CD8-positive, alpha-beta memory T cell (primary cell): ENCODE results near the gene HSPA6. TPM values are rescaled to one million over a fixed set of nuclear protein-coding genes. Genes with fewer than 3 reads are reported as not detected.
"Not testable (repeated sequence)": the region's sequence is repeated elsewhere in the genome, so short reads cannot be mapped to it uniquely, and the experiment has no call there.

Source experiments
- CTCF ChIA-PET: fragments of 350-600 bp; sonication (Branson Sonifier 250); formaldehyde crosslinking; loops from one replicate; lab custom pipeline; 2021; ENCODE audit warnings: antibody characterized with exemption; lab: Charles Lee
- POLR2A ChIA-PET: fragments of 350-600 bp; sonication (Branson Sonifier 250); formaldehyde crosslinking; loops from one replicate; lab custom pipeline; 2021; ENCODE audit warnings: antibody characterized with exemption; lab: Charles Lee
- DNase-seq, 5 donors: peaks; one replicate each; pipeline versions ENCODE4 v3.0.0 to v3.0.0-alpha.2; 2020 to 2022; ENCODE audit warnings: mixed read lengths in 1 of 5
- H3K27ac ChIP-seq: one replicate; pipeline ENCODE4 v1.7.0; 2013; ENCODE audit warnings: low read depth, mild to moderate bottlenecking, low read length, moderate library complexity
- H3K27me3 ChIP-seq: 2 replicates; pipeline ENCODE4 v1.7.0; 2013; ENCODE audit warnings: low read length, mild to moderate bottlenecking; ENCODE audit not compliant: insufficient read depth, poor library complexity, severe bottlenecking
- H3K36me3 ChIP-seq: 2 replicates; pipeline ENCODE4 v1.7.0; 2013; ENCODE audit warnings: mild to moderate bottlenecking, low read length, moderate library complexity; ENCODE audit not compliant: insufficient read depth
- H3K4me1 ChIP-seq: 2 replicates; pipeline ENCODE4 v1.7.0; 2013; ENCODE audit warnings: mild to moderate bottlenecking, low read length, moderate library complexity; ENCODE audit not compliant: insufficient read depth
- H3K4me3 ChIP-seq: 2 replicates; pipeline ENCODE4 v1.7.0; 2013; ENCODE audit warnings: mild to moderate bottlenecking, low read length
- H3K9me3 ChIP-seq: 2 replicates; pipeline ENCODE4 v1.7.0; 2013; ENCODE audit warnings: mild to moderate bottlenecking, low read length
- H3K27ac Mint-ChIP-seq, 8 donors: one replicate each; pipeline ENCODE4 v1.8.0; 2020 to 2021; ENCODE audit warnings: mixed read lengths in 8 of 8, mild to moderate bottlenecking in 6 of 8, inconsistent platforms in 3 of 8, moderate library complexity in 3 of 8
- H3K27me3 Mint-ChIP-seq, 2 donors: one replicate each; pipeline ENCODE4 v1.8.0; 2020 to 2021; ENCODE audit warnings: mixed read lengths in 2 of 2, mild to moderate bottlenecking in 1 of 2, moderate library complexity in 1 of 2
- H3K36me3 Mint-ChIP-seq, 3 donors: one replicate each; pipeline ENCODE4 v1.8.0; 2020 to 2021; ENCODE audit warnings: mixed read lengths in 3 of 3, inconsistent platforms in 1 of 3, mild to moderate bottlenecking in 1 of 3
- H3K4me1 Mint-ChIP-seq, 3 donors: one replicate each; pipeline ENCODE4 v1.8.0; 2020 to 2021; ENCODE audit warnings: mixed read lengths in 3 of 3, inconsistent platforms in 1 of 3, mild to moderate bottlenecking in 1 of 3
- H3K4me3 Mint-ChIP-seq, 7 donors: one replicate each; pipeline ENCODE4 v1.8.0; 2020 to 2021; ENCODE audit warnings: mixed read lengths in 7 of 7, mild to moderate bottlenecking in 6 of 7, moderate library complexity in 4 of 7, inconsistent platforms in 2 of 7
- H3K9me3 Mint-ChIP-seq, 5 donors: one replicate each; pipeline ENCODE4 v1.8.0; 2020 to 2022; ENCODE audit warnings: mixed read lengths in 5 of 5, mild to moderate bottlenecking in 3 of 5, moderate library complexity in 2 of 5, inconsistent platforms in 1 of 5
- polyA plus RNA-seq: library from polyadenylated mRNA; unstranded; fragments of 300-500 nt; fragmentation: Illumina TruSeq; gene quantifications from one replicate; pipeline ENCODE4 v1.2.3, GENCODE V29; 2021
- total RNA-seq, 2 experiments: library from RNA; stranded (reverse); gene quantifications; one replicate each; pipeline ENCODE4 v1.2.3, GENCODE V29; 2021

Gene HSPA6
- total and polyA plus RNA-seq, 3 experiments from 2014 or later: 0.90 to 1.4 (median 1.3) TPM

DNA sequence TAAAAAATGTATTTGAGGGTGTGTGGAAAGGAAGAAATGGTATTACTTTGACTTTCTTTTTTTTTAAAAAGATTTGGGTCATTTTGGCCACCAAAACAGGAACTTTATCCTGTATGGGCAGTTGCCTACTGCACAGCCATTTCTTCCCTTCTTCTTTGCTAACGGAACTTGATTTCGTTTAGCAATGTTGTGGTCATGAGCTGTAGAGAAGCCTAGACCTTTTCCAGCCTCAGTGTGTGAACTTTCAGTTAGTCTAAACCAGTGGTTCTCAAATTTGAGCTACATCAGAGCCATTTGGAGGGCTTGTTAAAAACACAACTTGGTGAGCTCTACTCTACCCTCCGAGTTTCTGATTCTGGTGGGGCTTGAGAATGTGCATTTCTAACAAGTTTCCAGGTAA lies 38.1 kb downstream of the HSPA6 start:
- DNase-seq, H3K4me3 ChIP-seq, H3K36me3 Mint-ChIP-seq, H3K27ac ChIP-seq, H3K27me3 Mint-ChIP-seq, H3K4me3 Mint-ChIP-seq, POLR2A ChIA-PET, H3K9me3 ChIP-seq, H3K27me3 ChIP-seq, CTCF ChIA-PET, H3K4me1 ChIP-seq, H3K36me3 ChIP-seq, H3K9me3 Mint-ChIP-seq: not testable (repeated sequence)
- peaks cover 13 to 17% (median 15%) of the 10 kb centered on the region in 3 donors for H3K4me1 Mint-ChIP-seq
- H3K27ac Mint-ChIP-seq: peak overlapping the region in 1 of 8 donors; percentile 42

DNA sequence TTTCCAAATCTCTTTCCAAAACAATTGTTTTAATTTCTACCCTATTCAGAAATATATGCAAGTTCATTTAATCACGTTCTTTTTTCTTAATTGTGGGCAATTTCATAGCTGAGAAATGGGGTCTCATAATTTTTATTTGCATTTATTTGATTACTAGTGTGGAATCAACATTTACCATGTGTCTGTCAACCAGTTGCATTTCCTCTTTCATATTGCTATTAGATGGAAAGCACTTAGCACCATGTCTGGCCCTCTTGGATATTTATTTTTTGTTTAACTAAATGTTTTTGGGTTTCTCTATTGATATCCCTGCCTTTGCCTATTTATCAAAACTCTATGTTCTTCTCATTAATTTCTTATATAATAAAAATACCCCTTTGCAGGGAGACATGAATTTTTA lies 39.2 kb downstream of the HSPA6 start:
- POLR2A ChIA-PET, H3K27ac ChIP-seq, H3K9me3 Mint-ChIP-seq, H3K36me3 Mint-ChIP-seq, H3K4me1 ChIP-seq, CTCF ChIA-PET, H3K4me3 ChIP-seq, H3K9me3 ChIP-seq, H3K36me3 ChIP-seq, H3K27ac Mint-ChIP-seq, DNase-seq, H3K27me3 Mint-ChIP-seq, H3K27me3 ChIP-seq, H3K4me3 Mint-ChIP-seq: not testable (repeated sequence)
- H3K4me1 Mint-ChIP-seq: peaks cover 13 to 17% (median 15%) of the 10 kb centered on the region in 3 donors

DNA sequence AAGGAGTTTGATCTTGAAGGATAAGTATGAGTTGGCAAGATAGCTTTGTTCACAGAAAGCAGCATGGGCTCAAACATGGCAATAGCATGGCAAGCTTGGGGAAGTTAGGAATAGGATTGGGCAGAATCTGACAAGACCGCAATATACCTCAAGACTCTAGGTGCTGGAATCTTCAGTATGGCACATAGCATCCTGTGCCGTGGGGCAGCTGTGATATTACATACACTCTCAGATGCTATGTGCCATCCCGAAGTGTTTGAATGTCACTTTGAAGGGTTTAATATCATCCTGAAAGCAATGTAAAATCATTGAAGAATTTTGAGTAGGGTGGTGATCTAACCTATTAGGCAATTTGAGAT lies 42.2 kb downstream of the HSPA6 start:
- peak overlapping the region in 1 of 8 donors; percentile 47 for H3K27ac Mint-ChIP-seq
- H3K9me3 ChIP-seq, H3K36me3 Mint-ChIP-seq, H3K4me3 Mint-ChIP-seq, H3K4me1 ChIP-seq, H3K9me3 Mint-ChIP-seq, CTCF ChIA-PET, H3K27me3 ChIP-seq, DNase-seq, H3K36me3 ChIP-seq, H3K27me3 Mint-ChIP-seq, H3K27ac ChIP-seq, H3K4me1 Mint-ChIP-seq, H3K4me3 ChIP-seq, POLR2A ChIA-PET: not testable (repeated sequence)

DNA sequence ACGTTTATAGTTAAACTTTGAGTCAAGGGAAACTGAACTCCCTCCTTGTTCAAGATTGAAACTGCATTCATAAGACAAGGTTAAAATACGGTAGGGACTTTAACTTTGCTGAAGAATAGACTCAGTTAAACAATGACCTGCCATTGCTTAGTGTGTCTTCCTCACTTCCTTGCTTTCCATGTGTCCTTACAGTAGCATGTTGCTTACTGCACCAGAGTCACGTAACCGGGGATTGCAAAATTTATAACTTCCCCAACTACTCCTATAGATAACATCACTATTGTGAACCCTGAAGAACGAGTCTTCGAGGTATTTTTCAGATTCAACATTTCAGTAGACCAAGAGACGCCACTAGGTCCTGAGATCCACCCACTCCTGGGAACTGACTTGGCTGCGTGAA lies 47.4 kb downstream of the HSPA6 start:
- H3K27me3 Mint-ChIP-seq, H3K4me1 ChIP-seq, H3K36me3 Mint-ChIP-seq, H3K9me3 ChIP-seq, H3K27me3 ChIP-seq, H3K27ac ChIP-seq, POLR2A ChIA-PET, H3K27ac Mint-ChIP-seq, H3K9me3 Mint-ChIP-seq, H3K4me3 ChIP-seq, DNase-seq, CTCF ChIA-PET, H3K4me1 Mint-ChIP-seq, H3K4me3 Mint-ChIP-seq, H3K36me3 ChIP-seq: not testable (repeated sequence)

Other genes with a start within 250 kb of the HSPA6 start
- 1 to 10 TPM; 1.8 to 1.9 TPM for gene MPZ, start 214.6 kb upstream of the HSPA6 start, total RNA-seq
- not detected for gene MPZ, start 214.6 kb upstream of the HSPA6 start, polyA plus RNA-seq
- gene SDHC, start 210.2 kb upstream of the HSPA6 start, total RNA-seq: 100 to 1,000 TPM; 226 to 232 TPM
- gene SDHC, start 210.2 kb upstream of the HSPA6 start, polyA plus RNA-seq: 199 TPM
- not detected for gene CFAP126, start 156.7 kb upstream of the HSPA6 start, total RNA-seq
- not detected for gene CFAP126, start 156.7 kb upstream of the HSPA6 start, polyA plus RNA-seq
- gene FCGR2A, start 19.1 kb upstream of the HSPA6 start, total RNA-seq: under 1 TPM; 0.46 to 0.82 TPM
- not detected for gene FCGR2A, start 19.1 kb upstream of the HSPA6 start, polyA plus RNA-seq
- gene FCGR3A, start 25.3 kb downstream of the HSPA6 start, total RNA-seq: 1 to 10 TPM in 1 of 2 experiments, under 1 TPM in 1; 0.58 to 1.1 TPM
- gene FCGR3A, start 25.3 kb downstream of the HSPA6 start, polyA plus RNA-seq: 44.6 TPM
- not detected for gene FCGR3B, start 106.6 kb downstream of the HSPA6 start, total RNA-seq
- gene FCGR3B, start 106.6 kb downstream of the HSPA6 start, polyA plus RNA-seq: 0.46 TPM
- gene FCGR2B, start 138.6 kb downstream of the HSPA6 start, total RNA-seq: under 1 TPM; 0.07 to 0.33 TPM
- 0.38 TPM for gene FCGR2B, start 138.6 kb downstream of the HSPA6 start, polyA plus RNA-seq
- gene FCRLA, start 182.7 kb downstream of the HSPA6 start, total RNA-seq: not detected
- not detected for gene FCRLA, start 182.7 kb downstream of the HSPA6 start, polyA plus RNA-seq
- gene FCRLB, start 197.0 kb downstream of the HSPA6 start, total RNA-seq: under 1 TPM; 0.24 to 0.33 TPM
- gene FCRLB, start 197.0 kb downstream of the HSPA6 start, polyA plus RNA-seq: 2.2 TPM
- 10 to 100 TPM; 39.7 to 40.4 TPM for gene DUSP12, start 225.2 kb downstream of the HSPA6 start, total RNA-seq
- gene DUSP12, start 225.2 kb downstream of the HSPA6 start, polyA plus RNA-seq: 59.5 TPM
- gene ATF6, start 241.8 kb downstream of the HSPA6 start, total RNA-seq: 10 to 100 TPM; 22.4 to 22.8 TPM
- gene ATF6, start 241.8 kb downstream of the HSPA6 start, polyA plus RNA-seq: 14.7 TPM